Subcutaneous adipose tissue (tissue), 4 donors: ENCODE data around the gene ATP4B. TPM values are rescaled to one million over a fixed set of nuclear protein-coding genes. Genes with fewer than 3 reads are reported as not detected.

Experiments used
- CTCF ChIP-seq: fragments of 450-650 bp; IDR thresholded peaks from one replicate; pipeline ENCODE4 v1.5.1; 2016; ENCODE audit warnings: low read depth, mild to moderate bottlenecking, control low read depth, antibody characterized with exemption, moderate library complexity
- total RNA-seq, 4 donors: library from RNA; depleted of rRNA; stranded (reverse); fragments of >200 nt; gene quantifications; one replicate each; pipeline ENCODE4 v1.1.0, GENCODE V29; 2016

ATP4B gene
- total RNA-seq, 4 donors from 2014 or later: not detected

DNA sequence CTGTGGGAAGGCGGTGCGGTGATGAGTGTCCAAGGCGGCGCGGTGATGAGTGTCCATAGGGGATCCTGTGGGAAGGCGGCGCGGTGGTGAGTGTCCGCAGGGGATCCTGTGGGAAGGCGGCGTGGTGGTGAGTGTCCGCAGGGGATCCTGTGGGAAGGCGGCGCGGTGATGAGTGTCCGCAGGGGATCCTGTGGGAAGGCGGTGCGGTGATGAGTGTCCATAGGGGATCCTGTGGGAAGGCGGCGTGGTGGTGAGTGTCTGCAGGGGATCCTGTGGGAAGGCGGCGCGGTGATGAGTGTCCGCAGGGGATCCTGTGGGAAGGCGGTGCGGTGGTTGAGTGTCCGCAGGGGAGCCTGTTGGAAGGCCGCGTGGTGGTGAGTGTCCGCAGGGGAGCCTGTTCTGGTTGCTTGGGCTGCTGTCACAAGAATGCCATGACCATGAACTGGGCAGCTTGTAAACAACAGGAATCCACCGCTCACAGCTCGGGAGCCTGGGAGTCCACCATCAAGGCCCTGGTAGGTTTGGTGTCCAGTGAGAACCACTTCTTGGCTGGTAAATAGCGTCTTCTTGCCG, 52.0 kb downstream of the ATP4B start:
- no peak for TF ChIP-seq CTCF

GRCh38 chr13:113605461-113605860, 52.5 kb downstream of the ATP4B start:
- no peak for TF ChIP-seq CTCF

DNA sequence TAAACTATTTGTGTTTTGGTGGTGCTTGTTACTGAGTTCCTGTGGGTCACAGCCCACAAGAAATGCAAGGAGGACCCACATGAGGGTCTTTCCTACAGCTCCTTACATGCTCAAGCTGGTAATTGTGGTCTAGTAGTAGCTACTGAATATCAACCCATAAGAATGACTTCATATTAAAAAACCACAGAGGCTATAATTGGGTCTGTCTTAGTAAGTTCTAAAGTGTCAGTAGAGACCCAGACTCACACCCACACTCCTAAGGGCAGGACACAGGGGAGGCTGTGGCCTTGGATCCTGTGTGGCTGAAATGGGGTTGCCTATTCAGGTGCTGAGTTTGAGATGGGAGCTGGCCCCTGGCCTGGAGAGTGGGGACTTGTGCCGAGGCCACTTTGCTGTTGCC, 53.8 kb downstream of the ATP4B start:
- TF ChIP-seq CTCF: no peak

DNA sequence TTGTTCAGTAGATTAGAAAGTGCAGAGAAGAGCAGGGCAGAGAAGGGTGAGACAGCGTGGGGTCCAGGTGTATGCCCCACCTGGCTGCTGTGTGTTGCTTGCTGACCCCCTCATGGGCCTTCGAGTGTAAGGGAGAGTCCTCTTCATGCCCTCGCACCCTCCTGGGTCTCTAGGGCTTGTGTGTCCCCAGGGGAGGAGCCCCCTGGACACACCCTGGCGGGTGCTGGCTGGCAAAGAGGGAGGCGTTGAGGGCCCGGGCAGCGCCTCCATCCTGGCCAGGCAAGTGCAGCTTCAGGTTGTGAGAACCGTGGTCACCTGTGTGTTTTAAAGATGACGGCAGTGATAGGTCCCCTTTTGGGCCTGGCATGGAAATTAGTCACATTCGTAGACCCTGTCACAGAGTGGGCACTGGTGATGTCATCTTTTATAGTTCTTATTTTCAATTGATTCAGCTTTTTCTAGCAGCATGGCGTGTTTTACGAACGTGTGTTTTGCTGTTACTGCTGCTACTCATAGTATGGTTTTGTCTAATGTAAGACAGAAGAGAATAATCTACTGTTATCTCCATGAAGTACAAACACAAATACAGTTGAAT, 54.8 kb downstream of the ATP4B start:
- no peak for TF ChIP-seq CTCF

DNA sequence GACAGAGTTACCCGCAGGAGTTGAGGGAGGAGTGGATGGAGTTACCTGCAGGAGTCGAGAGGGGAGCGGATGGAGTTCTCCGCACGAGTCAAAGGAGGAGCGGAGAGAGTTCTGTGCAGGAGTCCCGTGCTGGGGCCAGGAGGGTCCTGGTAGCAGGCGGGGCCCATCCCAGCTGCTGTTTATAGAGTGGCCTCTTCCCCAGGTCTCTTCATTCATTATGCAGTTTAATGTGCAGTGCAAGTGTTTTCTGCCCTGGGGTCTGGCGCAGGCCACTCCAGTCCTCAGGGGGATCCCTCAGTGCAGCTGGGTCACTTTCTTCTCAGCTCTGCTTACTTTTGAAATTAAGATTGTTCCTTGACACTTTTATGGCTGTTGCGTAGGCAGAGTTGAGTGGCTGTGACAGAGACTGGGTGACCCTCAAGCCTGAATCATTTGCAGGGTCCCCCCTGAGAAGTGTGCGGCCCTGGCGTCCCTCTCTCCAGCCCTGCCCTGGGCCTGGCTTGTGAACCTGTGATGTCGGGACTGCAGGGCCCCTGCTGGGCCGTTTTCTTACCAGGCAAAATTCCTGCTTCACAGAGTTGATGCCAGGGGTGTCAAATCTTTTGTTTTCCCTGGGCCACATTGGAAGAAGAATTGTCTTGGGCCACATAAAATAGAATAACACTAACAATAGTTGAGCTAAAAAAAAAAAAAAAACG, 55.6 kb downstream of the ATP4B start:
- no peak for TF ChIP-seq CTCF

DNA sequence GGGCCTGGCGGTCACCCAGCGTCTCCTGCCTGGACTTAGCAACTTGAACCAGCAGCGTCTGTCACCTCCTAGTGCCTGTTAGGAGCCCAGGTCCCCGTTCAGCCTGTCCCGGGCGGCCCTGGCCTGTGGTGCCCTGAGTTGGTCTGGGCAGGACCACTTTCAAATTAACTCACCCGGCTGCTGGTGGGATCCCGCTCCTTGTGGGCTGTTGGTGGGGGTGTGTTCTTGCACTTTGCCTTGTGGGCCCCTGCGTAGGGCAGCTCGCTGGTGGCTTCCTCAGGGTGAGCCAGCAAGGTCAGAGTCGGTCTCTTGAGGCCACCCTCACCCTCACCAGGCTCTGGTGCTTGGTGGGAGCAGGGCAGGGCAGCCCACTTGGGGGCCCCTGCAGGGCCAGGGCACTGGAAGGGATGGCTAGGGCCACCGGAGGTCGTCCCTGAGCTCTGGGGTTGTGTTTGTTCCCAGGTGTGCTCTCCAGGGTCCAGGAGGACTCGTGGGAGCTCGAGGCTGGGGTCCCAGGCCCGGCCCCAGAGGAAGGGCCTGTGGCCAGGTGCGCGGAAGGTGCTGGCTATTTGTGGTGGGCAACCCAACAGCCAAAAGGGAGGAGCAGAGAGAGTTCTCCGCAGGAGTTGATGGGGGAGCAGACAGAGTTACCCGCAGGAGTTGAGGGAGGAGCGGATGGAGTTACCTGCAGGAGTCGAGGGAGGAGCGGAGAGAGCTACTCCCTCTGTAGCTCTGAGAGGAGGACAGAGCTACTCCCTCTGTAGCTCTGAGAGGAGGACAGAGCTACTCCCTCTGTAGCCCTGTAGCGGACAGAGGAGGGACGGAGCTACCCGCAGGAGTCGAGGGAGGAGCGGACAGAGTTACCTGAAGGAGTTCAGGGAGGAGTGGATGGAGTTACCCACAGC, 56.6 kb downstream of the ATP4B start:
- no peak for TF ChIP-seq CTCF

GRCh38 chr13:113599391-113599790, 58.6 kb downstream of the ATP4B start:
- TF ChIP-seq CTCF: no peak
